Ramos (cell line): Measurements from ENCODE around the gene RARA.

Experiments
- in situ Hi-C: fragments of 300-500 bp; cut with MboI; formaldehyde crosslinking; loops from one replicate; pipeline ENCODE4 v1.14.3; 2022; ENCODE audit warnings: low sequenced_read_pairs; ENCODE audit not compliant: unreplicated experiment

Gene RARA

GRCh38 chr17:40309031-40309948 is at the start of gene RARA:
RARA (plus strand) TSS chr17:40309180; CDS start chr17:40331219, 22,039 bp downstream.
- in situ Hi-C loops, result loop anchor here (5.0 kb wide), 1 partner anchor 43 kb away; no protein-coding TSS in a partner anchor

GRCh38 chr17:40259505-40259904 is 49.5 kb upstream of the RARA start:
- in situ Hi-C loops, result no loop called here

- in situ Hi-C loops, result no loop called here
These were observed 48.5 kb upstream of the RARA start for GRCh38 chr17:40260528-40260927.

GRCh38 chr17:40264458-40265185 is 44.4 kb upstream of the RARA start:
- in situ Hi-C loops, result no loop called here

- in situ Hi-C loops, result no loop called here
These were observed 43.6 kb upstream of the RARA start for GRCh38 chr17:40265337-40265736.

GRCh38 chr17:40266882-40267281 is 42.1 kb upstream of the RARA start:
- in situ Hi-C loops, result no loop called here

GRCh38 chr17:40268141-40268712 is 40.8 kb upstream of the RARA start:
- in situ Hi-C loops, result no loop called here

GRCh38 chr17:40278414-40278813 is 30.6 kb upstream of the RARA start:
- in situ Hi-C loops, result no loop called here

GRCh38 chr17:40279402-40279801 is 29.6 kb upstream of the RARA start:
- in situ Hi-C loops, result no loop called here

- in situ Hi-C loops, result no loop called here
These were observed 27.3 kb upstream of the RARA start for GRCh38 chr17:40281663-40282062.

GRCh38 chr17:40283662-40284061 is 25.3 kb upstream of the RARA start:
- in situ Hi-C loops, result no loop called here

- in situ Hi-C loops, result no loop called here
These were observed 24.8 kb upstream of the RARA start for GRCh38 chr17:40284085-40284713.

- in situ Hi-C loops, result no loop called here
These were observed 22.5 kb upstream of the RARA start for GRCh38 chr17:40286473-40286872.

GRCh38 chr17:40287159-40287493 is 21.9 kb upstream of the RARA start:
- in situ Hi-C loops, result no loop called here

GRCh38 chr17:40287494-40288369 is 21.2 kb upstream of the RARA start, which contains the start of gene CDC6:
CDC6 (plus strand) TSS chr17:40287879; CDS start chr17:40289421, 1,542 bp downstream.
- in situ Hi-C loops, result no loop called here

- in situ Hi-C loops, result no loop called here
These were observed 18.2 kb upstream of the RARA start for GRCh38 chr17:40290629-40291280.

GRCh38 chr17:40291281-40291664 is 17.7 kb upstream of the RARA start:
- in situ Hi-C loops, result no loop called here

GRCh38 chr17:40293363-40293762 is 15.6 kb upstream of the RARA start:
- in situ Hi-C loops, result no loop called here
